K562 (cell line): ENCODE results near the gene NR1H2. TPM values are rescaled to one million over a fixed set of nuclear protein-coding genes. Genes with fewer than 3 reads are reported as not detected.

Experiments used
- BHLHE40 ChIP-seq: IDR thresholded peaks from 2 replicates; pipeline ENCODE4 v1.6.1; 2011; ENCODE audit warnings: low read length, improper control_type of control experiment
- DDX20 ChIP-seq: fragments of 450-650 bp; IDR thresholded peaks from 2 replicates; pipeline ENCODE4 v1.6.1; 2016; ENCODE audit warnings: missing genetic modification characterization, low read depth, mild to moderate bottlenecking, missing compliant biosample characterization, moderate library complexity
- KDM5B ChIP-seq: fragments of 200-600 bp; sonication (generic); IDR thresholded peaks from 2 replicates; pipeline ENCODE4 v1.6.1; 2012; ENCODE audit warnings: low read depth, mild to moderate bottlenecking, moderate library complexity, low read length, control low read depth, inconsistent platforms; ENCODE audit not compliant: insufficient replicate concordance
- NR1H2 ChIP-seq: sonication (generic); formaldehyde crosslinking; IDR thresholded peaks from 2 replicates; pipeline ENCODE4 v1.4.0; 2020; ENCODE audit warnings: mild to moderate bottlenecking, missing genetic modification reagents
- TAL1 ChIP-seq: fragments of 450-650 bp; IDR thresholded peaks from 2 replicates; pipeline ENCODE4 v1.6.1; 2016; ENCODE audit warnings: mild to moderate bottlenecking
- polyA plus RNA-seq, 8 experiments: library from polyadenylated mRNA; depleted of rRNA in 4 of 8; stranded (reverse) in 5 of 8; unstranded in 3 of 8; fragments of >200 nt; fragmentation: Nextera tagmentation in 2 of 8; fragmentation: Illumina TruSeq in 1 of 8; extraction: Ambion mirVana in 2 of 8; extraction: Trizol in 1 of 8; gene quantifications; 2 replicates each; pipeline versions ENCODE4 v1.2.1 to v1.2.3, GENCODE V29; 2011 to 2014; ENCODE audit warnings: inconsistent platforms in 1 of 8, missing spikeins in 1 of 8
- total RNA-seq, 7 experiments: library from RNA; depleted of rRNA in 6 of 7; stranded (reverse); fragments of >200 nt in 6 of 7; fragmentation: Illumina TruSeq in 2 of 7; extraction: Trizol in 2 of 7; gene quantifications; 2 replicates each; pipeline versions ENCODE4 v1.2.1 to v1.2.3, GENCODE V29; 2011 to 2021; ENCODE audit warnings: low replicate concordance in 1 of 7
- TF ChIP-seq, protein P1 (sequence below), 2 experiments: fragments of 450-650 bp in 1 of 2; sonication (generic) in 1 of 2; formaldehyde crosslinking in 1 of 2; IDR thresholded peaks; 2 replicates each; pipeline versions ENCODE4 v1.7.1 to v1.9.0; 2016 to 2022; ENCODE audit warnings: inconsistent platforms in 1 of 2, mild to moderate bottlenecking in 1 of 2, missing genetic modification reagents in 1 of 2
- TF ChIP-seq, protein P2 (sequence below): fragments of 450-650 bp; conservative IDR thresholded peaks from 2 replicates; pipeline ENCODE4 v1.6.1; 2016; ENCODE audit warnings: missing genetic modification characterization, low read depth, mild to moderate bottlenecking, missing compliant biosample characterization, moderate library complexity
- TF ChIP-seq, protein P3 (sequence below): sonication (generic); formaldehyde crosslinking; IDR thresholded peaks from 2 replicates; pipeline ENCODE4 v1.8.0; 2022; ENCODE audit warnings: missing genetic modification reagents, mild to moderate bottlenecking, borderline replicate concordance
- TF ChIP-seq, protein P4 (sequence below), 2 experiments: IDR thresholded peaks in 1 of 2; conservative IDR thresholded peaks in 1 of 2; 2 replicates each; pipeline ENCODE4 v1.6.1; 2016; ENCODE audit warnings: low read depth in 2 of 2, mild to moderate bottlenecking in 1 of 2, missing compliant biosample characterization in 1 of 2, missing genetic modification characterization in 1 of 2, moderate library complexity in 1 of 2

Gene NR1H2
- total and polyA plus RNA-seq, 9 of the 15 experiments (the other 6 are each of a cell fraction or from before 2014, with no cell fraction given), result 0.11 to 73.8 (median 24.0) TPM

DNA sequence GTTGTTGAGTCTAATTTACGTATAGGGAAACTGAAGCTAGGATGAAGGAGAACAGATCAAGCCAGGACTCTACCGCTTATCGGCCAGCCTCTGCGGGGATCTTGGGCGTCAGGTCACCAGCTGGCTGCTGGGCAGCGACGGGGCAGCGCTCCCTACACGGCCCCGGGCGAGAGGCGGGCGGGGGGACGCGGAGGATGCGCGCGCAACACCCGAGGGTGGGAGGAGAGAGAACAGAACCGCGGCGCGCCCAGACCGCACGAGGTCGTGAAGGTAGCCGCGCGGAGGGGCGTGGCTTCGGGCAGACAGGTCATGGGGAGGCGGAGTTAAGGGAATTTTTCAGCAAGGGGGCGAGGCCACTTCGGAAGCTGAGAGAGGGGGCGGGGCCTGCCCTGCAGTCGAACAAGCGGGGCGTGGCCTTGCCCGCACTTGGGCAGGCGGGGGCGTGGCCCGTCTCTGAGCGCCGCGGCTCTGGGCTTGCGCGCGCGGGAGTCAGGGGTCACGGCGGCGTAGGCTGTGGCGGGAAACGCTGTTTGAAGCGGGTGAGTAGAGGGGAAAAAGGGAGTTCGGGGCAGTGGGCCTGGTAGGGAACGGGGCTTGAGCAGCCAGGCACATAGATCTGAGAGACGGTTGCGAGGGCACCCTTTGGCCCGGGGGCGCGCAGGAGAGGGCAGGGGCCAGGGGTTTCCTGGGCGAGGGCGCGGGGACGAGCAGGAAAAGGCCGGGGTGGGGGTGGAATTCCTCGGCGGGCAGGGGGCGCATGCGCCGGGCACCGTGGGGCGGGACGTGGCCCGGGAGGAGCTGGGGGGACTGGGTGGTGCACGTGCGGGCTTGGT, 7.8 kb downstream of the NR1H2 start, which contains the start of gene POLD1 (continued):
- TF ChIP-seq, protein P1, sequence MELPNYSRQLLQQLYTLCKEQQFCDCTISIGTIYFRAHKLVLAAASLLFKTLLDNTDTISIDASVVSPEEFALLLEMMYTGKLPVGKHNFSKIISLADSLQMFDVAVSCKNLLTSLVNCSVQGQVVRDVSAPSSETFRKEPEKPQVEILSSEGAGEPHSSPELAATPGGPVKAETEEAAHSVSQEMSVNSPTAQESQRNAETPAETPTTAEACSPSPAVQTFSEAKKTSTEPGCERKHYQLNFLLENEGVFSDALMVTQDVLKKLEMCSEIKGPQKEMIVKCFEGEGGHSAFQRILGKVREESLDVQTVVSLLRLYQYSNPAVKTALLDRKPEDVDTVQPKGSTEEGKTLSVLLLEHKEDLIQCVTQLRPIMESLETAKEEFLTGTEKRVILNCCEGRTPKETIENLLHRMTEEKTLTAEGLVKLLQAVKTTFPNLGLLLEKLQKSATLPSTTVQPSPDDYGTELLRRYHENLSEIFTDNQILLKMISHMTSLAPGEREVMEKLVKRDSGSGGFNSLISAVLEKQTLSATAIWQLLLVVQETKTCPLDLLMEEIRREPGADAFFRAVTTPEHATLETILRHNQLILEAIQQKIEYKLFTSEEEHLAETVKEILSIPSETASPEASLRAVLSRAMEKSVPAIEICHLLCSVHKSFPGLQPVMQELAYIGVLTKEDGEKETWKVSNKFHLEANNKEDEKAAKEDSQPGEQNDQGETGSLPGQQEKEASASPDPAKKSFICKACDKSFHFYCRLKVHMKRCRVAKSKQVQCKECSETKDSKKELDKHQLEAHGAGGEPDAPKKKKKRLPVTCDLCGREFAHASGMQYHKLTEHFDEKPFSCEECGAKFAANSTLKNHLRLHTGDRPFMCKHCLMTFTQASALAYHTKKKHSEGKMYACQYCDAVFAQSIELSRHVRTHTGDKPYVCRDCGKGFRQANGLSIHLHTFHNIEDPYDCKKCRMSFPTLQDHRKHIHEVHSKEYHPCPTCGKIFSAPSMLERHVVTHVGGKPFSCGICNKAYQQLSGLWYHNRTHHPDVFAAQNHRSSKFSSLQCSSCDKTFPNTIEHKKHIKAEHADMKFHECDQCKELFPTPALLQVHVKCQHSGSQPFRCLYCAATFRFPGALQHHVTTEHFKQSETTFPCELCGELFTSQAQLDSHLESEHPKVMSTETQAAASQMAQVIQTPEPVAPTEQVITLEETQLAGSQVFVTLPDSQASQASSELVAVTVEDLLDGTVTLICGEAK (IDR thresholded peaks at IDR 0.05), result no peak; the same call in 1 of the 2 replicates
- TF ChIP-seq, protein P1 (CRISPR knock-in tag; IDR thresholded peaks at IDR 0.05), result no peak
- no peak for TF ChIP-seq NR1H2 (CRISPR knock-in tag)
- TF ChIP-seq TAL1, result no peak
- TF ChIP-seq, protein P2, sequence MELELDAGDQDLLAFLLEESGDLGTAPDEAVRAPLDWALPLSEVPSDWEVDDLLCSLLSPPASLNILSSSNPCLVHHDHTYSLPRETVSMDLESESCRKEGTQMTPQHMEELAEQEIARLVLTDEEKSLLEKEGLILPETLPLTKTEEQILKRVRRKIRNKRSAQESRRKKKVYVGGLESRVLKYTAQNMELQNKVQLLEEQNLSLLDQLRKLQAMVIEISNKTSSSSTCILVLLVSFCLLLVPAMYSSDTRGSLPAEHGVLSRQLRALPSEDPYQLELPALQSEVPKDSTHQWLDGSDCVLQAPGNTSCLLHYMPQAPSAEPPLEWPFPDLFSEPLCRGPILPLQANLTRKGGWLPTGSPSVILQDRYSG, result no peak
- TF ChIP-seq, protein P3, sequence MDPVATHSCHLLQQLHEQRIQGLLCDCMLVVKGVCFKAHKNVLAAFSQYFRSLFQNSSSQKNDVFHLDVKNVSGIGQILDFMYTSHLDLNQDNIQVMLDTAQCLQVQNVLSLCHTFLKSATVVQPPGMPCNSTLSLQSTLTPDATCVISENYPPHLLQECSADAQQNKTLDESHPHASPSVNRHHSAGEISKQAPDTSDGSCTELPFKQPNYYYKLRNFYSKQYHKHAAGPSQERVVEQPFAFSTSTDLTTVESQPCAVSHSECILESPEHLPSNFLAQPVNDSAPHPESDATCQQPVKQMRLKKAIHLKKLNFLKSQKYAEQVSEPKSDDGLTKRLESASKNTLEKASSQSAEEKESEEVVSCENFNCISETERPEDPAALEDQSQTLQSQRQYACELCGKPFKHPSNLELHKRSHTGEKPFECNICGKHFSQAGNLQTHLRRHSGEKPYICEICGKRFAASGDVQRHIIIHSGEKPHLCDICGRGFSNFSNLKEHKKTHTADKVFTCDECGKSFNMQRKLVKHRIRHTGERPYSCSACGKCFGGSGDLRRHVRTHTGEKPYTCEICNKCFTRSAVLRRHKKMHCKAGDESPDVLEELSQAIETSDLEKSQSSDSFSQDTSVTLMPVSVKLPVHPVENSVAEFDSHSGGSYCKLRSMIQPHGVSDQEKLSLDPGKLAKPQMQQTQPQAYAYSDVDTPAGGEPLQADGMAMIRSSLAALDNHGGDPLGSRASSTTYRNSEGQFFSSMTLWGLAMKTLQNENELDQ (CRISPR knock-in tag), result no peak
- TF ChIP-seq DDX20 (tag), result no peak
- TF ChIP-seq BHLHE40, result peak; percentile 92; the same call in 1 of the 2 replicates
- TF ChIP-seq, protein P4, sequence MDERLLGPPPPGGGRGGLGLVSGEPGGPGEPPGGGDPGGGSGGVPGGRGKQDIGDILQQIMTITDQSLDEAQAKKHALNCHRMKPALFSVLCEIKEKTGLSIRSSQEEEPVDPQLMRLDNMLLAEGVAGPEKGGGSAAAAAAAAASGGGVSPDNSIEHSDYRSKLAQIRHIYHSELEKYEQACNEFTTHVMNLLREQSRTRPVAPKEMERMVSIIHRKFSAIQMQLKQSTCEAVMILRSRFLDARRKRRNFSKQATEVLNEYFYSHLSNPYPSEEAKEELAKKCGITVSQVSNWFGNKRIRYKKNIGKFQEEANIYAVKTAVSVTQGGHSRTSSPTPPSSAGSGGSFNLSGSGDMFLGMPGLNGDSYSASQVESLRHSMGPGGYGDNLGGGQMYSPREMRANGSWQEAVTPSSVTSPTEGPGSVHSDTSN (CRISPR knock-in tag; IDR thresholded peaks at IDR 0.05; ENCODE audit: low read depth), result no peak
- TF ChIP-seq, protein P4 (tag; conservative IDR thresholded peaks at IDR 0.05; ENCODE audit: low read depth), result no peak
- TF ChIP-seq KDM5B, result peak; percentile 70
